ENCODE results near the gene GRPEL2. TPM values are rescaled to one million over a fixed set of nuclear protein-coding genes. Genes with fewer than 3 reads are reported as not detected.

The GRPEL2 gene
- total and polyA plus RNA-seq, 2 experiments from 2014 or later: 7.6 to 19.6 TPM

- Histone ChIP-seq H3K27me3 (no peaks in the 10 kb centered on the region), H3K9me3 (ENCODE audit: low read depth) (no peaks in the 10 kb centered on the region), H4K20me1 (ENCODE audit: insufficient read depth, poor library complexity, severe bottlenecking) (no peaks in the 10 kb centered on the region), H2AFZ (peak overlapping the region; percentile 88), H3K4me2 (peak overlapping the region; percentile 78), H3K79me2 (peaks cover 35% of the 10 kb centered on the region), H3K4me1 (ENCODE audit: insufficient read depth) (peaks cover 6% of the 10 kb centered on the region), H3K36me3 (replicated peaks; ENCODE audit: insufficient read depth, low read depth) (no peaks in the 10 kb centered on the region), H3K4me3 (no peak overlapping the region), H3K9me2 (replicated peaks; ENCODE audit: insufficient read depth) (no peaks in the 10 kb centered on the region), H3K27ac (peak overlapping the region; percentile 90)
- no peak for DNase-seq (ENCODE audit: low spot score)
- TF ChIP-seq EZH2phosphoT487 (IDR thresholded peaks at IDR 0.05; ENCODE audit: low read depth, severe bottlenecking, unreplicated experiment): no peak
- TF ChIP-seq EZH2 (IDR thresholded peaks at IDR 0.05; ENCODE audit: borderline replicate concordance): no peak
- TF ChIP-seq CTCF (IDR thresholded peaks at IDR 0.05; ENCODE audit: poor library complexity): no peak
- WGBS (ENCODE audit: low lambda C conversion rate, missing lambda C conversion rate): 87% methylated on average over 2 of the region's 2 CpGs
These were observed 1.1 kb upstream of the GRPEL2 start for GRCh38 chr5:149344151-149344550.

DNA sequence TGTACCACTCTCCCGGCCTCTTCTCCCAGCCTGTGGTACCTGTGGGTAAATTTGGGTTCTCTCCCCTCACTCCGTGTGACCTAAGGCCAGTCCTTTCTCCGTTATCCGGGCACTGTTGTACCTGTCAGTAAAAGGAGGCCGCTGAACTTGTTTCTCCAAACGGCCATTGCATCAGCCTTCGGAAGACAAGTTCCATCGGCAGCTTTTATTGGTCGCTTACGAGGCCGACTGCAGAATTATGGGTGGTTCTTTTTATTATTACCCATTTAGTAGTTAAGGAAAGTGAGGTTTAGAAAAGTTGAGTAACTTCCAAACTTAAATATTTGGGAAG, 558 bp downstream of the GRPEL2 start:
- no peaks in the 10 kb centered on the region for H3K9me3 ChIP-seq (ENCODE audit: low read depth)
- H3K4me2 ChIP-seq: peak overlapping the region; percentile 83
- H3K27ac ChIP-seq: peak overlapping the region; percentile 54
- TF ChIP-seq EZH2 (IDR thresholded peaks at IDR 0.05; ENCODE audit: borderline replicate concordance) (no peak), CTCF (IDR thresholded peaks at IDR 0.05; ENCODE audit: poor library complexity) (no peak), EZH2phosphoT487 (IDR thresholded peaks at IDR 0.05; ENCODE audit: low read depth, severe bottlenecking, unreplicated experiment) (no peak)
- no peaks in the 10 kb centered on the region for H4K20me1 ChIP-seq (ENCODE audit: insufficient read depth, poor library complexity, severe bottlenecking)
- peak; percentile 44 for DNase-seq (ENCODE audit: low spot score)
- under 1% methylated on average over 11 of the region's 11 CpGs for WGBS (ENCODE audit: low lambda C conversion rate, missing lambda C conversion rate)
- H3K36me3 ChIP-seq (replicated peaks; ENCODE audit: insufficient read depth, low read depth): no peaks in the 10 kb centered on the region
- peak overlapping the region; percentile 25 for H2AFZ ChIP-seq
- peak overlapping the region; percentile 49 for H3K4me3 ChIP-seq
- H3K79me2 ChIP-seq: peaks cover 40% of the 10 kb centered on the region
- H3K4me1 ChIP-seq (ENCODE audit: insufficient read depth): peaks cover 6% of the 10 kb centered on the region
- no peaks in the 10 kb centered on the region for H3K27me3 ChIP-seq
- no peaks in the 10 kb centered on the region for H3K9me2 ChIP-seq (replicated peaks; ENCODE audit: insufficient read depth)

GRCh38 chr5:149348518-149348917, 3.2 kb downstream of the GRPEL2 start:
- Histone ChIP-seq H3K27ac (no peak overlapping the region), H3K9me3 (ENCODE audit: low read depth) (no peaks in the 10 kb centered on the region), H3K4me2 (no peak overlapping the region), H2AFZ (no peak overlapping the region), H3K27me3 (no peaks in the 10 kb centered on the region), H3K79me2 (peaks cover 45% of the 10 kb centered on the region), H4K20me1 (ENCODE audit: insufficient read depth, poor library complexity, severe bottlenecking) (no peaks in the 10 kb centered on the region), H3K36me3 (replicated peaks; ENCODE audit: insufficient read depth, low read depth) (no peaks in the 10 kb centered on the region), H3K9me2 (replicated peaks; ENCODE audit: insufficient read depth) (no peaks in the 10 kb centered on the region), H3K4me1 (ENCODE audit: insufficient read depth) (peaks cover 6% of the 10 kb centered on the region), H3K4me3 (no peak overlapping the region)
- WGBS (ENCODE audit: low lambda C conversion rate, missing lambda C conversion rate): 88% methylated on average over 1 of the region's 1 CpG
- DNase-seq (ENCODE audit: low spot score): no peak
- no peak for TF ChIP-seq EZH2 (IDR thresholded peaks at IDR 0.05; ENCODE audit: borderline replicate concordance)
- no peak for TF ChIP-seq EZH2phosphoT487 (IDR thresholded peaks at IDR 0.05; ENCODE audit: low read depth, severe bottlenecking, unreplicated experiment)
- TF ChIP-seq CTCF (IDR thresholded peaks at IDR 0.05; ENCODE audit: poor library complexity): no peak

DNA sequence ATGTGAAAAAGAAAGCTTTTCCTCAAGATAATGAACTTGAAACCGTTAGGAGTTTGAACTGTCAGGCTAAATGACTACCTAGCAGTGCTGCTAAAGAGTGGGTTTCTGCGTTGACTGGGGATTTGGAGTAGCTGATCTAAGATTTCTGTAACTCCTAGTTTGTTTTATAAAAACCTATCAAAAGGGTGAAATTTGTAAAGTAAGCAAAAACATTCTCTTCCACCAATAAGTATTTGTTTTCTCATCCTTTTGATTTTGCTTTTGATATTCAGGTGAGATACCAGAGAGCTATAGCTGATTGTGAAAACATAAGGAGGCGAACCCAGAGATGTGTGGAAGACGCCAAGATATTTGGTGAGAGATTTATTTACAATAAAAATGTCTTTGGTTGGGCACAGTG, 4.1 kb downstream of the GRPEL2 start:
- Histone ChIP-seq H3K36me3 (replicated peaks; ENCODE audit: insufficient read depth, low read depth) (no peaks in the 10 kb centered on the region), H4K20me1 (ENCODE audit: insufficient read depth, poor library complexity, severe bottlenecking) (no peaks in the 10 kb centered on the region), H2AFZ (no peak overlapping the region), H3K79me2 (peaks cover 42% of the 10 kb centered on the region), H3K27me3 (no peaks in the 10 kb centered on the region), H3K9me3 (ENCODE audit: low read depth) (no peaks in the 10 kb centered on the region), H3K4me1 (ENCODE audit: insufficient read depth) (peaks cover 2% of the 10 kb centered on the region), H3K4me3 (no peak overlapping the region), H3K27ac (no peak overlapping the region), H3K9me2 (replicated peaks; ENCODE audit: insufficient read depth) (no peaks in the 10 kb centered on the region), H3K4me2 (no peak overlapping the region)
- DNase-seq (ENCODE audit: low spot score): no peak
- TF ChIP-seq CTCF (IDR thresholded peaks at IDR 0.05; ENCODE audit: poor library complexity): no peak
- TF ChIP-seq EZH2 (IDR thresholded peaks at IDR 0.05; ENCODE audit: borderline replicate concordance): no peak
- no peak for TF ChIP-seq EZH2phosphoT487 (IDR thresholded peaks at IDR 0.05; ENCODE audit: low read depth, severe bottlenecking, unreplicated experiment)
- WGBS (ENCODE audit: low lambda C conversion rate, missing lambda C conversion rate): 96% methylated on average over 4 of the region's 4 CpGs

Measured in hepatocyte (in vitro differentiated cells).